Gastroesophageal sphincter (tissue), 4 donors: ENCODE measurements around the gene PFKFB2. TPM values are rescaled to one million over a fixed set of nuclear protein-coding genes. Genes with fewer than 3 reads are reported as not detected.

Experiments used
- ATAC-seq: fragments of 150-250 bp; one replicate; pipeline ENCODE4 v1.9.1; 2016; ENCODE audit warnings: mild to moderate bottlenecking, moderate library complexity
- H3K27ac ChIP-seq, 4 donors: fragments of 200-600 bp; sonication (generic) in 3 of 4; 1 replicate in 3 of 4; 2 replicates in 1 of 4; pipeline ENCODE4 v1.5.1; 2016 to 2019
- H3K27me3 ChIP-seq: fragments of 200-600 bp; sonication (generic); one replicate; pipeline ENCODE4 v1.5.1; 2019
- H3K36me3 ChIP-seq, 2 donors: fragments of 200-600 bp; sonication (generic); one replicate each; pipeline ENCODE4 v1.5.1; 2019; ENCODE audit warnings: control low read depth in 1 of 2
- H3K4me1 ChIP-seq, 3 donors: fragments of 200-600 bp; sonication (generic); 1 replicate in 2 of 3; 2 replicates in 1 of 3; pipeline ENCODE4 v1.5.1; 2016 to 2019; ENCODE audit warnings: control low read depth in 2 of 3
- H3K4me3 ChIP-seq, 2 donors: fragments of 200-600 bp; sonication (generic); one replicate each; pipeline ENCODE4 v1.5.1; 2019; ENCODE audit warnings: mild to moderate bottlenecking in 1 of 2, moderate library complexity in 1 of 2
- H3K9me3 ChIP-seq, 3 donors: fragments of 200-600 bp; sonication (generic); one replicate each; pipeline ENCODE4 v1.5.1; 2017 to 2019; ENCODE audit warnings: control low read depth in 2 of 3
- EP300 ChIP-seq: sonication (generic); formaldehyde crosslinking; IDR thresholded peaks from one replicate; pipeline ENCODE4 v1.6.1; 2017; ENCODE audit warnings: antibody characterized with exemption, mild to moderate bottlenecking
- POLR2A ChIP-seq, 2 donors: fragments of 450-650 bp; IDR thresholded peaks; one replicate each; pipeline ENCODE4 v1.6.1; 2017; ENCODE audit warnings: antibody characterized with exemption in 2 of 2, mild to moderate bottlenecking in 2 of 2, moderate library complexity in 1 of 2
- POLR2AphosphoS5 ChIP-seq: sonication (generic); formaldehyde crosslinking; IDR thresholded peaks from one replicate; pipeline ENCODE4 v1.6.1; 2017; ENCODE audit warnings: antibody characterized with exemption
- WGBS, 2 donors: methylation state at CpG; one replicate each; pipeline ENCODE4 v1.1.5; 2018; ENCODE audit warnings: low coverage in 1 of 2; 5-methylcytosine and 5-hydroxymethylcytosine counted together
- total RNA-seq, 4 donors: library from RNA; depleted of rRNA; stranded (reverse); fragments of >200 nt; gene quantifications; one replicate each; pipeline ENCODE4 v1.1.0, GENCODE V29; 2016
- TF ChIP-seq, protein P1 (sequence below), 4 experiments: fragments of 200-600 bp in 2 of 4; fragments of 450-650 bp in 2 of 4; sonication (generic) in 1 of 4; IDR thresholded peaks; one replicate each; pipeline ENCODE4 v1.5.1; 2017 to 2019; ENCODE audit warnings: antibody characterized with exemption in 4 of 4, mild to moderate bottlenecking in 2 of 4, moderate library complexity in 2 of 4

PFKFB2 gene
- total RNA-seq, 4 donors from 2014 or later: 3.4 to 6.7 (median 5.3) TPM

- H3K27me3 ChIP-seq: no peaks in the 10 kb centered on the region
- no peak for TF ChIP-seq POLR2A (IDR thresholded peaks at IDR 0.05)
- TF ChIP-seq, protein P1, sequence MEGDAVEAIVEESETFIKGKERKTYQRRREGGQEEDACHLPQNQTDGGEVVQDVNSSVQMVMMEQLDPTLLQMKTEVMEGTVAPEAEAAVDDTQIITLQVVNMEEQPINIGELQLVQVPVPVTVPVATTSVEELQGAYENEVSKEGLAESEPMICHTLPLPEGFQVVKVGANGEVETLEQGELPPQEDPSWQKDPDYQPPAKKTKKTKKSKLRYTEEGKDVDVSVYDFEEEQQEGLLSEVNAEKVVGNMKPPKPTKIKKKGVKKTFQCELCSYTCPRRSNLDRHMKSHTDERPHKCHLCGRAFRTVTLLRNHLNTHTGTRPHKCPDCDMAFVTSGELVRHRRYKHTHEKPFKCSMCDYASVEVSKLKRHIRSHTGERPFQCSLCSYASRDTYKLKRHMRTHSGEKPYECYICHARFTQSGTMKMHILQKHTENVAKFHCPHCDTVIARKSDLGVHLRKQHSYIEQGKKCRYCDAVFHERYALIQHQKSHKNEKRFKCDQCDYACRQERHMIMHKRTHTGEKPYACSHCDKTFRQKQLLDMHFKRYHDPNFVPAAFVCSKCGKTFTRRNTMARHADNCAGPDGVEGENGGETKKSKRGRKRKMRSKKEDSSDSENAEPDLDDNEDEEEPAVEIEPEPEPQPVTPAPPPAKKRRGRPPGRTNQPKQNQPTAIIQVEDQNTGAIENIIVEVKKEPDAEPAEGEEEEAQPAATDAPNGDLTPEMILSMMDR (IDR thresholded peaks at IDR 0.05): no peak
- no peak for TF ChIP-seq POLR2AphosphoS5
- TF ChIP-seq EP300: no peak
- H3K9me3 ChIP-seq: no peaks in the 10 kb centered on the region
- WGBS, 2 donors: 60 to 69% methylated on average over 1 to 5 of the region's 5 CpGs
- H3K4me1 ChIP-seq: no peaks in the 10 kb centered on the region
- no peak overlapping the region for H3K27ac ChIP-seq
- no peak overlapping the region for H3K4me3 ChIP-seq
- ATAC-seq: peak; percentile 41
- no peaks in the 10 kb centered on the region for H3K36me3 ChIP-seq
Measured at GRCh38 chr1:207007352-207008033, 45.6 kb upstream of the PFKFB2 start.

GRCh38 chr1:207009182-207009850 lies 43.8 kb upstream of the PFKFB2 start:
- Histone ChIP-seq H3K9me3 (no peaks in the 10 kb centered on the region), H3K4me1 (no peaks in the 10 kb centered on the region), H3K4me3 (no peak overlapping the region), H3K27me3 (no peaks in the 10 kb centered on the region), H3K27ac (no peak overlapping the region), H3K36me3 (no peaks in the 10 kb centered on the region)
- no peak for ATAC-seq
- WGBS, 2 donors: 39 to 90% methylated on average over 2 to 5 of the region's 10 CpGs
- TF ChIP-seq POLR2AphosphoS5: no peak
- TF ChIP-seq, protein P1 (IDR thresholded peaks at IDR 0.05): no peak
- no peak for TF ChIP-seq EP300
- no peak for TF ChIP-seq POLR2A (IDR thresholded peaks at IDR 0.05)

DNA sequence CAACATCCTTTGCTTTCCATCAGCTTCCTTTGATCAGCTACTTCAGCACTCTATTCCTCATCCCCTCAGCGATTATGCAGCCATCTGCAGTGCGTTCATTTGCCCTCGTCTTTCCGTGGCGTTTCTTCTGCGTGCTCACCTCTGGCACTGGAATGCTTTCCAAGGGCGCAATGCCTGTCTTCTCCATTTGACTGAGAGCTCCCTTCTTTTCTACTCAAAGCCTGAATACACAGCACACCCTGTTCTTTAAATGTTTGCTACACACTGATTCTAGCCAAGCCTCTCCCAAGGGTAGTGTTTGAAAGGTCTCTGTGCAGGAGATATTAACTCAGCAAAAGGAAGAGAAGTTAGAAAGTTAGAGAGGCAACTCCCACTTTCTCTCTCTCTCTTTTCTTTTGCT lies 43.1 kb upstream of the PFKFB2 start:
- no peaks in the 10 kb centered on the region for H3K27me3 ChIP-seq
- no peaks in the 10 kb centered on the region for H3K36me3 ChIP-seq
- no peak overlapping the region for H3K4me3 ChIP-seq
- ATAC-seq: no peak
- TF ChIP-seq POLR2A (IDR thresholded peaks at IDR 0.05): no peak
- no peak for TF ChIP-seq POLR2AphosphoS5
- TF ChIP-seq, protein P1 (IDR thresholded peaks at IDR 0.05): no peak
- TF ChIP-seq EP300: no peak
- WGBS, 2 donors: 38 to 52% methylated on average over 6 to 7 of the region's 7 CpGs
- no peaks in the 10 kb centered on the region for H3K9me3 ChIP-seq
- H3K27ac ChIP-seq: no peak overlapping the region
- no peaks in the 10 kb centered on the region for H3K4me1 ChIP-seq

DNA sequence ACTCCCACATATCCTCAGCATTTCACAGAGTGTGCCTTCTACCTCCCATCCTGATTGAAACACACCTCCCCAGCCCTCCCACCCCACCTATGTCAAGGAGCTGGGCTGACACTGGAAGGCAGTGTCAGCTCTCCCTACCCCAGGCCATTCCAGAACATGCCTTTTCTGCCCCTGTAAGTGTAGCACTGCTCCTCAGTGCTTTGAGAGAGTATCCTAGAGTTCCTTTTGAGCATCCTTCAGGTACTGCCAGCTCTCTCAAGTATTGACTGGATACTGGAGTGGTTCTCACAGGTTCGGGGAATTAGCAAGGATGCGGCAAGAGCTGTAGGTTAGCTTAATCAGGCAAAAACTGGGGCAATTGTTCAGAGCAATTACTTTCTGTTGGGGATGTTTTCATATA lies 42.3 kb upstream of the PFKFB2 start:
- Histone ChIP-seq H3K27me3 (no peaks in the 10 kb centered on the region), H3K36me3 (no peaks in the 10 kb centered on the region), H3K9me3 (no peaks in the 10 kb centered on the region), H3K4me3 (no peak overlapping the region), H3K4me1 (no peaks in the 10 kb centered on the region), H3K27ac (no peak overlapping the region)
- no peak for ATAC-seq
- TF ChIP-seq EP300 (no peak), POLR2AphosphoS5 (no peak), POLR2A (IDR thresholded peaks at IDR 0.05) (no peak)
- TF ChIP-seq, protein P1 (IDR thresholded peaks at IDR 0.05): no peak
- 94% methylated on average over 2 of the region's 2 CpGs; no CpG with 5 or more reads in 1 of the 2 donors for WGBS, 2 donors
